ENCODE data around the gene ZBTB33. TPM values are rescaled to one million over a fixed set of nuclear protein-coding genes. Genes with fewer than 3 reads are reported as not detected.

ZBTB33 gene
- total RNA-seq, 6 experiments from 2014 or later = 7.4 to 11.4 (median 10.1) TPM

GRCh38 chrX:120251471-120252011 is 929 bp downstream of the ZBTB33 start:
- H3K4me3 Mint-ChIP-seq = peak overlapping the region; percentile 96
- DNase-seq = peak; percentile 1

GRCh38 chrX:120253784-120254183 is 3.2 kb downstream of the ZBTB33 start:
- H3K36me3 Mint-ChIP-seq (ENCODE audit: low read depth) = 0 out of 2 replicates have a peak, but pooled peaks cover 5% of the 10 kb centered on the region
- H3K4me3 Mint-ChIP-seq = no peak overlapping the region
- H3K4me1 Mint-ChIP-seq (ENCODE audit: low read depth) = peaks cover 13% of the 10 kb centered on the region
- H3K9me3 Mint-ChIP-seq = no peaks in the 10 kb centered on the region
- H3K27me3 Mint-ChIP-seq (ENCODE audit: insufficient read depth) = no peaks in the 10 kb centered on the region
- no peak overlapping the region for H3K27ac Mint-ChIP-seq
- no peak for TF ChIP-seq CTCF (IDR thresholded peaks at IDR 0.05)
- DNase-seq = no peak

More at GRCh38 chrX:120251471-120252011, 929 bp downstream of the ZBTB33 start:
- Mint-ChIP-seq H3K27me3 (ENCODE audit: insufficient read depth) (no peaks in the 10 kb centered on the region; the same call in 1 of the 2 replicates), H3K36me3 (ENCODE audit: low read depth) (0 out of 2 replicates have a peak, but pooled peaks cover 5% of the 10 kb centered on the region), H3K4me1 (ENCODE audit: low read depth) (peaks cover 13% of the 10 kb centered on the region), H3K9me3 (no peaks in the 10 kb centered on the region), H3K27ac (peak overlapping the region; percentile 92)
- no peak for TF ChIP-seq CTCF (IDR thresholded peaks at IDR 0.05)

- Mint-ChIP-seq H3K27ac (no peak overlapping the region), H3K9me3 (no peaks in the 10 kb centered on the region), H3K27me3 (ENCODE audit: insufficient read depth) (no peaks in the 10 kb centered on the region; the same call in none of the 2 replicates), H3K4me3 (no peak overlapping the region), H3K36me3 (ENCODE audit: low read depth) (no peaks in the 10 kb centered on the region), H3K4me1 (ENCODE audit: low read depth) (no peaks in the 10 kb centered on the region)
- DNase-seq = no peak
- TF ChIP-seq CTCF (IDR thresholded peaks at IDR 0.05) = no peak
Measured at GRCh38 chrX:120260369-120260768, 9.8 kb downstream of the ZBTB33 start.

- DNase-seq = no peak
- Mint-ChIP-seq H3K4me3 (no peak overlapping the region), H3K27me3 (ENCODE audit: insufficient read depth) (no peaks in the 10 kb centered on the region; the same call in none of the 2 replicates), H3K4me1 (ENCODE audit: low read depth) (no peaks in the 10 kb centered on the region), H3K27ac (no peak overlapping the region), H3K36me3 (ENCODE audit: low read depth) (no peaks in the 10 kb centered on the region), H3K9me3 (no peaks in the 10 kb centered on the region)
- TF ChIP-seq CTCF (IDR thresholded peaks at IDR 0.05) = no peak
Measured at GRCh38 chrX:120262859-120263708, 12.5 kb downstream of the ZBTB33 start.

- H3K4me1 Mint-ChIP-seq (ENCODE audit: low read depth) = no peaks in the 10 kb centered on the region
- no peaks in the 10 kb centered on the region for H3K9me3 Mint-ChIP-seq
- no peaks in the 10 kb centered on the region; the same call in none of the 2 replicates for H3K27me3 Mint-ChIP-seq (ENCODE audit: insufficient read depth)
Measured at GRCh38 chrX:120264341-120264740, 13.7 kb downstream of the ZBTB33 start.

More at GRCh38 chrX:120264341-120264740, 13.7 kb downstream of the ZBTB33 start:
- TF ChIP-seq CTCF (IDR thresholded peaks at IDR 0.05) = no peak
- DNase-seq = no peak
- no peaks in the 10 kb centered on the region for H3K36me3 Mint-ChIP-seq (ENCODE audit: low read depth)
- no peak overlapping the region for H3K4me3 Mint-ChIP-seq
- no peak overlapping the region for H3K27ac Mint-ChIP-seq
